NCI-H2196 treated with DMSO at 0.1 percent for 48 hours (cell line): Measurements from ENCODE around the gene ANKDD1B.

ENCODE experiments used
- DNase-seq: peaks from one replicate; lab custom pipeline; 2025; ENCODE audit not compliant: unreplicated experiment; lab: John Stamatoyannopoulos, UW

ANKDD1B gene

DNA sequence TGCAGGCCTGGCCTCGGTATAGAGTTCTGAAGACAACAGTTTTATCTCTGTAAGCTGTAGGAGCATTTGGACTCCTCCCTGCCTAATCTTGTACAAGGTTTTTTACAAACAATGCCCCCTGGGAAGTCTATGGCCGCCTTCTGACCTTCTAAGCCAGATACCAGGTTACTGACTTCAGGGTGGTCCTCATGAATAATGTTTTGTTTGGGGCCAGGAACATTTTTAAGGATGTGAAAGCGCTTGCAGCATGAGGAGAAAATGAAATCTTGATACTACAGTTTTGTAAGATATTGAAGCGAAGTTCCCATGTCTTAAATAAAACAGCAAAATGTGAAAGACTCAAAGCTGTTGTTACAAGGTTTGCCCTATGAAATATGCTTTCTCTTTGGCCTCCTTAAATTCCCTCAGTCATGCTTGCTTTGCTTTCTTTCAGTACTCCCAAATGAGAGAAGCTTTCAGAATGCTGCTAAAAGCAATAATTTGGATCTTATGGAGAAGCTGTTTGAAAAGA, 5.2 kb downstream of the ANKDD1B start:
- DNase-seq, result no peak

DNA sequence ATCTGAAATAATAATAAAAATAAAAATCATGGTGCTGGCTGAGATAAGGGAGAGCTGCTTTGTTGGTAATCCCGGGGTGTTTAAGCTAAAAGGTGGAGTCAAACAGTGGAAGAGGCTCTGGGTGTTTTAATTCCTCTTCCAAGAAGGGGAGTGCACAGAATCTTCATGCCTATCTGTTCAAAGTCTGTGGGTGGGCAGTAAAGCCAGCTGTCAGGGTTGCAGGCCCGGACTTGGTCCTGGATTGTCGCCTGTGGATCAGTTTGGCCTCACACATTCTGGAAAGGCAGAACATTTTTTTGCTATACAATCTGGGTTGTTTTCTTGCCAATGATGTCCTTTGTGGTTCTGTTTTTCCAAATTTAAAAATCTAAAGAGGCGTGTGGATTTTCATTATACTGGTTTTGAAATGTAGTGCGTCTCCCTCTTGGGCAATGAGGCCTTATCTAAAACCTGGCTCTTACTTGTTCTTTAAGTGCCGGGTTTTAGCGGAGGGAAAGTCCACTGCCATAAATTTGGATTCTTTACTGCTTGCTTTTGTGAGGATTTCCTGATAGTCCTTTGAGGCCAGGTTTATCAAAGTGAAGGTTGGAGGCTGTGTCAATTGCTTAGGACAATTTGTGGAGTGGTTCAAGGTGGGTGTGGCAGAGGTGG, 5.8 kb downstream of the ANKDD1B start:
- no peak for DNase-seq

DNA sequence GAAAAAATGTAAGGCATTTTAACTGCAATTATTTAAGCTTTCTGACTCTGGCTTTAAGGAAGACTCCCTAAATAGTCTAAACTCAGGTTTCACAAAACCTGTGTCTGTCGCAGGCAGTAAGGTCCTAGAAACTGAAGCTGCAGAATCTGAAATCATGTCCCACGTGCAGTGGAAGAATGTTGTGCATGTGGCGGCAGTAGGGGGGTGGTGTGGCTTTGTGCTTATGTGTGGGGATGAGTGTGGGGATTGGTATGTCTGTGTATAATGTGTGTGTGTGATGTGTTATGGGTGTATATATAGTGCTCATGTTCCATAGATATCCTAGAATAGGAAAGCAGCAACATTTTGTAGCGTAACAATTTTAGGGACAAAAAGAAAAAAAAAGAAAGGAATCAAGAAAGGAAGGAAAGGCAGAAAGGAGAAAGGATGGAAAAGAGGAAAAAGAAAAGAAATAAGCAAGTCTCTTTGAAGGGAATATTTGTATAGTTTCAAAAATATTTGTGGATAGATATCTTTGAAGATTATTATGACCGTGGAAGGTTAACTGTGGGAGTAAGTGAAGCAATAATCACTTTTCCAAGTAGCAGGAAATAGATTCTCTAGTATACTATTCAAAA, 6.6 kb downstream of the ANKDD1B start:
- no peak for DNase-seq

DNA sequence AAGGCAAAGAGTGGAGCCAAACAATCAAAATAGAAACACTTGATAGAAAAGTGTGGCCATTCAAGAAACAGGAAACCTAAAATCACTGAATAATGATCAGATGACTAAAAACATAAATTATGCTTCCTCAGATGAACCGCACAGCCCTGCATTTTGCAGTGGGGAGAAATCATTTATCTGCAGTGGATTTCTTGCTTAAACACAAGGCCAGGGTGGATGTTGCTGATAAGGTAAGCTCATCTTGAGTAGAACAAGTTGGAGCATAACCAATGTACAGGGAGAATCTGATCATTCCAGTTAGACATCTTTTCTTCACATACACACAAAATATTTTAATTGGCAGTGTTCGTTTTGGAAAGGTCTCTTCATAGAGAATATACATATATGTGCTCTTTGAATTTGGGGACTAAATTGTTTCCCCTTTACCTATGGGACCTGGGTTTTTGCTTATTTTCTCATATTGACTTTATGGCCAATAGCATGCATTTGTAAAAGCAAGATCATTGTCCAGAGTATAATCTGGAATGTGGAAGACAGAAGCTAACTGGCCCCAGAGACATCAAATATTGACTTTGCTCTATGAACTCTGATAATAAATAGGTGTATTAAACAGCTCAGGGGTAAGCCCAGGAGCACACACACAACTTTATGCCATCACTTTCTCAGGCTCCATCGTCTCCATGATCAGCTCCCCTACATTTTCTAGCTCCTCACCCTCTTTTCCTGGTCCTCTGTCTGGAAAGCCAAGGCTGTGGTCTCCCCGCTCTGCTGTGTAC, 9.1 kb downstream of the ANKDD1B start:
- no peak for DNase-seq

DNA sequence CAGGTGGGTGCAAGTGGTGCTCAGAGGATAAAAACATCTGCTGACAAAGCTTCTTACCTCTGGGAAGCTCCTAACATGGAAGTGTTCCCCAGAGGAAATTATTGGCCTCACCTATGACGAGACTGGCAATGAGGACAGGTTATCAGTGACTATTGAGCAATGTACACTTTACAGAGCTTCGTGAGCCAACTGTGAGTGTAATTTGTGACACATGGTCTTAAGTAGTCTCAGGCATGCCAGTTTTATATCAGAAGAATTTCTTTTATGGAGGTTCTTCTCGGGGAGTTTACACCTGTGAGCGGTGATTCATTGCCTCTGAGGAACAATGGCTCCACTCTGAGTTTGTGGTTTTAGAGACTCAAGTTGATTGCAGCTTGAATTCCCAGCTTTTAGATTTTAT, 11.3 kb downstream of the ANKDD1B start:
- no peak for DNase-seq

DNA sequence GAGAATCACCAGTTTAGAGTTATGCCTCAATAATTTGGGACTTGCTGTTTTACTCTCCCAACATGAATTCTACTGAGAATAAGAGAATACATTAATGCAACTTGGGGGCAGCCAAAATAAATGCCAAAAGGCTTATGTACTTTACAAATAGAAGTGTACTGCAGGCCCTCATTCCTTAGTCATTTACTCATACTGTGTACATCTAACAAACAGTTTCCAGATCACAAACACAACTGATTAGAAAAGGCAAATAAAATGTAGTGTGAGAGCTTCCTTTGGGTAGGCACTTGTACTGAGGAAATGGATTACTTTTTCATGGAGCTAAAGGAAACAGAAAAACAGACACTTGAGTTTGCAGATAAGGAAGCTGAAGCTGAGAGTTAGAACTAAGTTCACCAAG, 12.6 kb downstream of the ANKDD1B start:
- DNase-seq, result no peak

DNA sequence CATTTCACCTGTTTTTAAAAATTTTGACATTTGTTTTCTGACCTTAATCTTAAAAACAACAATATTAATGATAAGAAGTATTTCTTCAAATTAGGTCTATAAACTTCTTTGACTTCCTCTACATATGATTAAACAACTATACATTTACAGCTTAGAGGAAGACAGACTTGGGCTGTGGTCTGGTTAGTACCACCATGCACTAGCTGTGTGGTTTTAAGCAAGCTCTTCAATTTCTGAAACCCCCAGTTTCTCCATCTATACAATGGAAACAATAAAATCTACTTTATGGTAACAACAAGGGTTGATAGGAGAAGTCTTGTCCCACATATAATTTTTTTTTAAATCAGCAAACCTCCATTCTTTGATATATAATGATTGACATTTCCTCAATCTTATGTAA, 15.7 kb downstream of the ANKDD1B start:
- no peak for DNase-seq

DNA sequence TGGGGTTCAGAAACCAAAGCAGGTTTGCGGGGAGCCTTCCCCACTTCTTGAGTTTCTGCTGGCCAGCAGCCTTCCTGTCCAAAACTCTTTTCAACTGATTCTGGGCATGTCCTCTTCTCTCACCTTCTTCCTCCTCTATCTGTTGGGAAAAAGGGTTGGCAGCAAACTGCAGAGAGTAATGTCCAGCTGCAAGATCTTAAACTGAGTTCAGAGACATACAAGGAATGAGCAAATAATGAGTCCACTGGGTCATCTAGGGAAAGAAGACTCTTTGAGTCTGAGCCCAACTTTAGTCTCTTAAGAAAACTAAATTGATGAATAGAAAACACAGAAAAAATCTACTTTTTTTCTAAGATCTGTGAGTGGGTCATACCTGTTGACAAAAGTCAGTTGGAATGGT, 16.5 kb downstream of the ANKDD1B start:
- no peak for DNase-seq

DNA sequence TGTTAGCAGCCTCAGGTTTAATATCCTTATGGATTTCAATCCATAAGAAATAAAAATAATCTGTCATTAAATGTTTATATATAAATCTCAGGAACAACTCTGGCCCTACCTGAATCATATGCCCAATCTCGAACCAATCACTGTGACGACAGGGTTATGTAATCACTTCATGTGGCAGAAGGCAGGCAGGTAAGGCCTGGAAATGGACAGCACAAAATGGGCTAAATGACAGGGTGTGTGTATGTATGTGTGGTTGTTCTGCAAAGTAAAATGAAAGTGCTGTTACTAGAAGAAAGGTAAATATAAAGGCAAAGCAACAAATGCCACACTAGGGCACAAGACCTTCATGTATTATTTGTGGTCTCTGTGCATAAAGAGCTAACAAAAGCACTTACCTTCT, 19.6 kb downstream of the ANKDD1B start:
- DNase-seq, result no peak

DNA sequence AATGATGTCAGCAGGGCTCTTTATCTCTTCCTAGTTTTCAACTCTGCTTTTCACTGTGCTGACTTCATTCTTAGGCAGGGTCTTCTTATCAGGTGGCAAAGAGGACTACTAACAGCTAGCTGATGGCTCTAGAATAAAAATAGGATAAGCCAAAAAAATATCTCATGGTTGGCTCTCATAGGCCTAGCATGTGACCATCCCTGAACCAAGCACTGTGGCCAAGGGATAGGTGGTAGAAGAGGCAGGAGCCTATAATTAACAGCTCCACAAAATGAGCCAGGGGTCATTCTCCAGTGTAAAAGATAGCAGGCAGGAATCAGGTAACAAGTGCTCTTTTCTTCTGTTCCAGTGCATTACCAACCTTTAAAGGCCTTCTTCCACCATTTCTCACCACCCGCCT, 21.1 kb downstream of the ANKDD1B start:
- DNase-seq, result no peak

DNA sequence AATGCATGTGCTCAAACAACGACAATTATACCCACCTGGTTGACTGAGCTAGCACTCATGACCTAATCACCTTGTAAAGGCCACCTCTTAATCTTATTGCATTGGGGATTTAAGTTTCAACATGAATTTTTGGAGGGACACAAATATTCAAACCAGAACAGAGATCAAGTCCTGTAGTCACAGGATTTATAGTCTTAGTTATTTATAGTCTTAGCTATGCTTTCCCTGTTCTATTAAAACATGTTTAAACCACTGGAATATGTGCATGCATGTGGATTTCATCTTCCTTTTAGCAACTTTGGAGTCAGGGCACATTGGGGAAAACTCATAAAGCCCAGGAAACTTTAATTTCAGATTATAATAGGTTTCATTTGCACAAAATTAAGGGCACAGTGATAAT, 26.7 kb downstream of the ANKDD1B start:
- DNase-seq, result no peak

DNA sequence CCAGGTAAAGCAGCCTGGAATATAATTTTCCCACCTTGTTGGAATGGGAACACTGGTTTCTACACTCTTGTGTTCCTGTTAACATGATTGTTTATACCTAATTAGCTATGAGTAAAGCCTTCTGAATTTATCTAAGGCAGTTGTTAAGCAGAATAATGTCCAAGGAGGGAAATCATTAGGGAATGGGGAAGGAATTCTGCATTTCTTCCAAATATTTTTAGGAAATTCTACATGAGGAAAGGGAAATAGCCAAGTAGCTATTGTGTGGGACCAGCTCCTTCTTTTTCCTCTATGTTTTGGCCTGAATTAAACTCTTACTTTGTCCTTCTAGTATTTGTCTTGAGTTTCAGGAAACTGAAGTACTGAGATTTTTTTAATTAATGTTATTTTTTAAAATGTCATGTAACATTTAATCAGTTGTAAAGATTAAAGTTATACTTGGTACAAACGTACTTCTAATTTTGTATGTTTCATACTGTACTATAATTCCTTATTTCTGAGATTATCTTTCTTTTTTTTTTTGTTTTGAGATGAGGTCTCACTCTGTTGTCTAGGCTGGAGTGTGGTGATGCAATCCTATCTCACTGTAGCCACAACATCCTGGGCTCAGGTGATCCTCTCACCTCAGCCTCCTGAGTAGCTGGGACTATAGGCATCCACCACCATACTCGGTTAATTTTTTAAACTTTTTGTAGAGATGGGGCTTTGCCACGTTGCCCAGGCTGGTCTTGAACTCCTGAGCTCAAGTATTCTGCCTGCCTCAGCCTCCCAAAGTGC, 28.5 kb downstream of the ANKDD1B start:
- DNase-seq, result no peak

DNA sequence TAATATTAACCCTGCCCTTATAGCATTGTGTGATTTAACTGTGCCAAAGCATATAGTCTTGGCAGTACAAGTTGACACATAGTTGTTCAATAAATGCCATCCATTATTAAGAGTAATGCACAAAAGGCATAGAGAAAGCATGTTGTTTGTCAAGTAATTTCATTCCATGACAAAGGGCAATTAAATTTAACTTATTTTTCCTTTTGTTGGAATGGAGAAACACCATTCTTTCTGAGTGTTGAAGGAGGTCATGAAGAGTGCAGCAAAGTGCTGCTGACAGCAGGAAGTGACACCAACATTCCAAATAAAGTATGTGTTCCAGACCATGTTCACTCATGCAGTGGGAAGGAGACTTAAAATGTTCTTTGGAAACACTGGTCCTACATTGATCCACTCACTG, 29.1 kb downstream of the ANKDD1B start:
- DNase-seq, result no peak

DNA sequence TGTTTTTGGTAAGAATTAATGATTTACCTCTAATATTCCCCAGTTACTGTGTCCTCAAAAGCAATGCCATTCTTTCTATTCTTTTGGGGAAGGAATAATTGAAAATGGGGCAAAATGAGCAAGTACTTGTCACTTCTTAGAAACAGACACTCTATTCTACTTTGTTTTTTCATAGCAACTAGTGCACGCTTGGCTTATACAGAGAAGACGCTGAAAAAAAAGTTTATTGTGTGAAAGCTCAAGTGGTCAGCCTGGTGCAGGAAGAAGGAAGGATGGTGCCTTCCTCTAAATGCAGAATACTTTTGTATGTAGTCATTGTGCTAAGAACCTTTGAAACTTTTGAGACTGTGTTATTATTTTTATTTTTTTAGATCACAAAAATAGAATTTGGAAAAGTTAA, 29.6 kb downstream of the ANKDD1B start:
- no peak for DNase-seq

DNA sequence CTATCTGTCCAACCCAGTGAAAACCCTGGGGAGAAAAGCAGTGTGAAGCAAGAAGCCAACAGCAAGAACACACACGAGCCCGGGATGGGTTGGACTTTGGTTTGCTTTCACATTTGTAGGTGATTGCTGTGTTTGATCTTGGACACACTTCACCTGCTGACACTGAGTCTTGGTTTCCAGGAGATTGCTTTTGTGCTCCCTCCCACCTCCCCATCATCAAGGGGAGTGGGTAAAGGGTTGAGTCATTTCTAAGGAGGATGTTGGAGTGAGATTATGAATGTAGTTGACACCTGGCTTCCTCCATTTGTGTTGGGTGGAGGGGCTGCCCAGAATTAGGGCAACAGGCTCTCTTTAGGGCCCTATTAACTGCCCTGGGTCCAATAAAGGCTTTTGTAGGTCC, 37.5 kb downstream of the ANKDD1B start:
- DNase-seq, result no peak

DNA sequence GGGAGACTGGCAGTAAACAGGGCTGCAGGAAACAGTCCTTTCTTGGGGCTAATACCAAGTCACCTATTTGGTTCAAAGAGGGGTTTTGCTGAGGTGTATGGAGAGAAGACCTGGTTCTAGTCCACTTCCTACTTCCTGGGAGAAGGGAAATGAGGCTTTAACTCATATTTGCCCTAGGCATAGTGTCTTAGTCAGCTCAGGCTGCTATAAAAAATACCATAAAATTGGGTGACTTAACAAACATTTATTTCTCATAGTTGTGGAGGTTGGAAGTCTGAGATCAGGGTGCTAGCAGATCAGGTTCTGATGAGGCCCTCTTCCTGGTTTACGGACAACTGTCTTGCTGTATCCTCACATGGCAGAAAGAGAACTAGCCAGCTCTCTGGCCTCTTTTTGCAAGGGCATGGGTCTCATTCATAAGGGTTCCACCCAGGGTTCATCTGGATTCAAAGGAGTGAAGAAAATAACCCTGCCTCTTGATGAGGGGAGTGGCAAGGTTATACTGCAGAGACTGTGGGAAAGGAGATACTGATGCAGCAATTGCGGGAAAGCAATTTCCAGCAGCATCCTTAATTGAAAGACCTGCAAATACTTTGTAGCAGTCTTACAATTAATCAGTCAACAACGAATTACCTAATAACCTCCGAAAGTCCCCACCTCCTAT, 40.5 kb downstream of the ANKDD1B start:
- no peak for DNase-seq

DNA sequence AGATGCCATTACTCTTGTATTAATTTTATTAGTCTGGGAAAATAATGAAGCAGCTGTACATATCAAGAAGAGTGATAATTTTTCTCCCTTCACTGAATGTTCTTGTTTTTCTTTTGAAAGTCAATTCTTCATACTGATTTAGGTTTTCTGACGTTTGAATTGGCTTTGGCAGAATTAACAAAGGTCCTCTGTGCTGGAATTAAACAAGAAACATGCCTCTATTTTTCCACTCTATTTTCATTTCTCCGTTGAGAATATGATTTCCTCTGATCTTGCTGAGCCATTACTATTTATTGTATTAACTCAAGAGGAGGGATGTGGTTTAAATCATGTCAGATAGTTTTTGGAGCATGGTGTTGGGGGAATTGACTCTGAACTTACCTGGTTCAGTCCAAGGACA, 42.3 kb downstream of the ANKDD1B start:
- no peak for DNase-seq

DNA sequence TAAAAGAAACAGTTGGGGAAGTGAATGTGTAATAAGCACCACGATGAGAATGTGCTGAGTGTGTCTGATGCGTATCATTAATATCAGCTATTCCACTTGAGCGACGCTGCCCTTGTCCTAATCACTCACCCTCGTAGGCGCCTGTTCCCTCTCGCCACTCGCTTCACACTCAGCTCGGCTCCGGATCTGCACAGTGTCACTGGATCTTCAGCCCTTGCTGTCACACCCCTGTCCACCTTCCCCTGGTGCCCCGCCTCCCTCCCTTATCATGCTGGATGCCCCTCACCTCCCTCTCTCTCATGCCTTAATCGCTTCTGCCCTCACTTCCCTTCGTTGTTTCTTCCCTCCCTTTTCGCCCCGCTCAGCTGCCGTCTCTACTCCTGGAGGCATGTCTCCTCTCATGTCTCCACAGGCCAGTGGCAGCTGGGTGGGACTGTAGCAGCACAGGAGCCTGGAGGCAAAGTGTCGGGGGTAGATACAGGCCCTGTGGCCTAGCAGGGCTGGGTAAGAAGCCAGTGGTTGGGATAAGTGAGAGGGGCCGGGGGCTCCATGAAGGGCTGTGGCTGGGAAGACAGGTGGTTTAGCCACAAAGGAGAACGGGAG, 43.5 kb downstream of the ANKDD1B start:
- no peak for DNase-seq

DNA sequence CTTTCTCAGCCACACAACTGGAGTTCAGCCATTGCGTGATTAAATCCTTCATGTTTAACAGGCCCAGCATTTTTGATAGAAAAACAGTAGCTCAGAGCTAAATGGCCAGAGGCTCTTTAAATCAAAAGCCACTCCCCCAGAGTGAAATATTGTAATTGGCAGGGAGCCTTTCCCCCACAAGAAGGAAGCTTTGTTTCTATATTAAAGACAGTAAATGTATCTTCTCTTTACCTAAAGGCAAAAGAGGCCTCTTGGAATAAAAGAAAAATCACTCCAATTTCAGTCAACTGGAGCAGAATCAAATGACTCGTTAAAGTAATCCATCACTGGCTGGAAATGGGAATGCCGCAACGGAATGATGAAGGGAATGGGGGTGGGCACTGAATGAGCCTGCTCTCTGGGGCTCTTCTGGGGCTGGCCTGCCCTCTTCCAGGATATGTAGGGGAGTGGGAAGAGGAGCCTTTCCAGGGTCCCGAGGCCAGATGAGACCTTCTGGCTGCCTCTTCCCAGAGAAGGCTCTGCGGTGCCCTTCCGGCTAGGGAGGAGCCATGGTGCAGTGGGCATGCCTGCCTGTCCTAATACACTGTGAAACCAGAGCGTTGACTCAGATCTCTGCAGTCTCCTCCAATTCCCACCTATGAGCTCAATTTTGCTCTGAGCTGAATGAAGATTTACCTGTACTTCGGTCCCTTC, 45.2 kb downstream of the ANKDD1B start:
- DNase-seq, result no peak
